B cell (primary cell): ENCODE measurements around the gene PTPN7. TPM values are rescaled to one million over a fixed set of nuclear protein-coding genes. Genes with fewer than 3 reads are reported as not detected.
A peak's percentile ranks its signal among the peaks of the same experiment; 100 is the strongest.
"Not testable (repeated sequence)": the region's sequence is repeated elsewhere in the genome, so short reads cannot be mapped to it uniquely, and the experiment has no call there.

Source experiments
- ATAC-seq: fragments of 200-7000 bp; cut with Tn5 transposase; one replicate; pipeline ENCODE4 v1.10.0; 2021; ENCODE audit warnings: low read depth, mild to moderate bottlenecking, moderate number of reproducible peaks, moderate library complexity
- CTCF ChIA-PET: fragments of 350-600 bp; sonication (Branson Sonifier 250); formaldehyde crosslinking; loops from one replicate; lab custom pipeline; 2021; ENCODE audit warnings: antibody characterized with exemption, inconsistent platforms; lab: Charles Lee
- POLR2A ChIA-PET: fragments of 350-600 bp; sonication (Branson Sonifier 250); formaldehyde crosslinking; loops from one replicate; lab custom pipeline; 2021; ENCODE audit warnings: antibody characterized with exemption; lab: Charles Lee
- DNase-seq: peaks from one replicate; pipeline ENCODE4 v3.0.0; 2013
- H2AFZ ChIP-seq: 2 replicates; pipeline ENCODE4 v1.6.1; 2012; ENCODE audit warnings: mild to moderate bottlenecking, low read depth, low read length; ENCODE audit not compliant: insufficient read depth, poor library complexity, severe bottlenecking
- H3K27ac ChIP-seq, 2 donors: 1 replicate in 1 of 2; 2 replicates in 1 of 2; pipeline ENCODE4 v1.5.1; 2012 to 2013; ENCODE audit warnings: low read length in 2 of 2, mild to moderate bottlenecking in 2 of 2, moderate library complexity in 1 of 2
- H3K27me3 ChIP-seq, 4 experiments: fragments of 200-600 bp in 1 of 4; sonication (generic) in 1 of 4; replicated peaks in 1 of 4; 1 replicate in 2 of 4; 2 replicates in 2 of 4; pipeline versions ENCODE4 v1.6.1 to v1.7.0; 2013 to 2016; ENCODE audit warnings: low read length in 3 of 4, mild to moderate bottlenecking in 2 of 4, mixed read lengths in 1 of 4, moderate library complexity in 1 of 4; ENCODE audit not compliant: insufficient read depth in 4 of 4, control insufficient read depth in 3 of 4; ENCODE audit errors: control extremely low read depth in 1 of 4
- H3K36me3 ChIP-seq, 2 experiments: replicated peaks in 1 of 2; 1 replicate in 1 of 2; 2 replicates in 1 of 2; pipeline versions ENCODE4 v1.6.1 to v1.7.1; 2013; ENCODE audit warnings: low read length in 1 of 2; ENCODE audit not compliant: insufficient read depth in 2 of 2, control insufficient read depth in 1 of 2; ENCODE audit errors: control extremely low read depth in 1 of 2, extremely low read depth in 1 of 2
- H3K4me1 ChIP-seq, 2 donors: fragments of 200-600 bp in 1 of 2; sonication (generic) in 1 of 2; 1 replicate in 1 of 2; 2 replicates in 1 of 2; pipeline versions ENCODE4 v1.5.1 to v1.6.1; 2013 to 2017; ENCODE audit warnings: low read length in 2 of 2; ENCODE audit not compliant: control insufficient read depth in 2 of 2, insufficient read depth in 2 of 2
- H3K4me2 ChIP-seq: replicated peaks from 2 replicates; pipeline ENCODE3; 2012; ENCODE audit warnings: mild to moderate bottlenecking, low read depth, low read length; ENCODE audit not compliant: poor library complexity, severe bottlenecking
- H3K4me3 ChIP-seq, 5 experiments: fragments of 200-600 bp in 1 of 5; sonication (generic) in 1 of 5; 1 replicate in 3 of 5; 2 replicates in 2 of 5; pipeline versions ENCODE4 v1.5.1 to v1.7.0; 2011 to 2016; ENCODE audit warnings: low read length in 4 of 5, mild to moderate bottlenecking in 4 of 5, low read depth in 2 of 5, control low read depth in 1 of 5, moderate library complexity in 1 of 5; ENCODE audit not compliant: insufficient read depth in 1 of 5; ENCODE audit errors: control extremely low read depth in 1 of 5, extremely low read depth in 1 of 5
- H3K79me2 ChIP-seq: fragments of 200-600 bp; sonication (generic); one replicate; pipeline ENCODE4 v1.6.0; 2016; ENCODE audit warnings: low read length; ENCODE audit not compliant: control insufficient read depth, insufficient read depth
- H3K9ac ChIP-seq: fragments of 200-600 bp; sonication (generic); 2 replicates; pipeline ENCODE4 v1.6.1; 2017; ENCODE audit warnings: mild to moderate bottlenecking, low read length, moderate library complexity
- H3K9me3 ChIP-seq, 3 donors: one replicate each; pipeline versions ENCODE4 v1.6.1 to v1.7.1; 2013; ENCODE audit warnings: low read length in 2 of 3; ENCODE audit not compliant: control insufficient read depth in 2 of 3, insufficient read depth in 1 of 3; ENCODE audit errors: control extremely low read depth in 1 of 3
- H4K20me1 ChIP-seq: 2 replicates; pipeline ENCODE4 v1.6.0; 2012; ENCODE audit warnings: mild to moderate bottlenecking, low read length; ENCODE audit not compliant: insufficient read depth, control insufficient read depth, poor library complexity, severe bottlenecking
- H3K27ac Mint-ChIP-seq: one replicate; pipeline ENCODE4 v1.8.0; 2021; ENCODE audit warnings: mixed read lengths
- H3K27me3 Mint-ChIP-seq: one replicate; pipeline ENCODE4 v1.8.0; 2021; ENCODE audit warnings: mixed read lengths
- H3K4me1 Mint-ChIP-seq: one replicate; pipeline ENCODE4 v1.8.0; 2021; ENCODE audit warnings: mixed read lengths
- H3K4me3 Mint-ChIP-seq: one replicate; pipeline ENCODE4 v1.8.0; 2021; ENCODE audit warnings: mixed read lengths
- H3K9me3 Mint-ChIP-seq: one replicate; pipeline ENCODE4 v1.8.0; 2022; ENCODE audit warnings: mixed read lengths; ENCODE audit not compliant: insufficient read depth
- EZH2 ChIP-seq: IDR thresholded peaks from 2 replicates; pipeline ENCODE4 v1.6.1; 2012; ENCODE audit warnings: borderline replicate concordance, low read depth, mild to moderate bottlenecking, moderate library complexity, low read length; ENCODE audit not compliant: insufficient read depth, poor library complexity, severe bottlenecking
- WGBS: methylation state at CpG from one replicate; pipeline ENCODE4 v1.1.5; 2013; ENCODE audit warnings: missing lambda C conversion rate; ENCODE audit not compliant: insufficient coverage; 5-methylcytosine and 5-hydroxymethylcytosine counted together
- intact Hi-C: fragments of 100-400 bp; cut with micrococcal nuclease; formaldehyde crosslinking; loops from one replicate; pipeline ENCODE4 v1.10.0; 2022
- polyA plus RNA-seq: library from polyadenylated mRNA; depleted of rRNA; stranded (reverse); fragments of >200 nt; gene quantifications from 2 replicates; pipeline ENCODE4 v1.2.3, GENCODE V29; 2012
- total RNA-seq, 2 donors: library from RNA; stranded (reverse); fragments of 120-200 nt in 1 of 2; gene quantifications; 1 replicate in 1 of 2; 2 replicates in 1 of 2; pipeline versions ENCODE4 v1.2.3 to v1.2.4, GENCODE V29; 2013 to 2022
- TF ChIP-seq, protein P1 (sequence below): fragments of 200-600 bp; IDR thresholded peaks from one replicate; pipeline ENCODE4 v1.8.0; 2022; ENCODE audit warnings: antibody characterized with exemption, mild to moderate bottlenecking

PTPN7 gene
- total and polyA plus RNA-seq, 2 donors (not counting 1 experiment from before 2014, with no cell fraction given) = 16.0 to 37.5 TPM

DNA sequence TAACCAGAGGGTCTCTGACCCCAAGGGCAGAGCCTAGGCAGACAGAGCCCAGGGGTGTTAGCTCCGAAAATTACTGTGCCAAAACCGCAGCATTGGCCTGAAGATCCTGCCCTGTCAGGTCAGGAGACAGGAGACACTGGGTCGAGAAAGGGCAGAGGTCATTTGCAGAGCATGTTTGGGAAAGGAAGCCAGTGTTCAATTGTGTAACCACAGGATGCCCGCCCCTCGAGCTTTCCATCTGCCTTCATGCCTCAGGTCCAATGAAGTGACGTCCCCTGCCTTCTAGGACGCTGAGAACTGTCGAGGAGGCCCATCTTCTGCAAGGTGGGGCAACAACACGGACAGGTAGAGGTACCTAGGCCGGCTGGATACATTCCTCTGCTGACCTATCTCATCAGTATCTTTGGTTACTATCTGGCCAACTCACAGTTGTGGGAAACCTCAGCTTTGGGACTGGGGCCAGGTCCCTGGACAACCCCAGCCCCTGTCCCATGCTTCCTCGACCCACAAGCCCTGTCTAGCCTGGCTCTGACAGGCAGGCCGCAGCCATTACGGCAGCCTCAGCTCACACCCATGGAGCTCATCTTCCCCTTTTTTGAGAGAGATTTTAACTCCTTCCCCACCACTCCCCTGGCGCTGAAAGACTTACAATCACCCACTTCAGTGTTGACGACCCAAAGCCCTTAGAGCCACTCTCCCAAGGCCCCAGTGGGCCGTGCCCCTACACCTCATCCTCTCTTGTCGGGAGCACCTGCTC is 17.2 kb downstream of the PTPN7 start:
- peak overlapping the region; percentile 90 for H3K9ac ChIP-seq
- peak overlapping the region; percentile 65 to 90 for H3K27ac ChIP-seq
- H3K4me3 Mint-ChIP-seq = peak overlapping the region; percentile 93
- H3K9me3 Mint-ChIP-seq = no peaks in the 10 kb centered on the region
- no peaks in the 10 kb centered on the region for H3K27me3 ChIP-seq
- H3K4me1 ChIP-seq = peaks cover 30 to 43% of the 10 kb centered on the region in 2 donors
- H3K4me3 ChIP-seq = peak overlapping the region; percentile 74 to 92 (median 88)
- peak overlapping the region; percentile 94 for H2AFZ ChIP-seq
- intact Hi-C loops = loop anchor here (2.0 to 10.0 kb wide), 2 partner anchors 206 to 988 kb away; partner anchors contain the start of genes PPP1R12B and TMEM9
- TF ChIP-seq, protein P1, sequence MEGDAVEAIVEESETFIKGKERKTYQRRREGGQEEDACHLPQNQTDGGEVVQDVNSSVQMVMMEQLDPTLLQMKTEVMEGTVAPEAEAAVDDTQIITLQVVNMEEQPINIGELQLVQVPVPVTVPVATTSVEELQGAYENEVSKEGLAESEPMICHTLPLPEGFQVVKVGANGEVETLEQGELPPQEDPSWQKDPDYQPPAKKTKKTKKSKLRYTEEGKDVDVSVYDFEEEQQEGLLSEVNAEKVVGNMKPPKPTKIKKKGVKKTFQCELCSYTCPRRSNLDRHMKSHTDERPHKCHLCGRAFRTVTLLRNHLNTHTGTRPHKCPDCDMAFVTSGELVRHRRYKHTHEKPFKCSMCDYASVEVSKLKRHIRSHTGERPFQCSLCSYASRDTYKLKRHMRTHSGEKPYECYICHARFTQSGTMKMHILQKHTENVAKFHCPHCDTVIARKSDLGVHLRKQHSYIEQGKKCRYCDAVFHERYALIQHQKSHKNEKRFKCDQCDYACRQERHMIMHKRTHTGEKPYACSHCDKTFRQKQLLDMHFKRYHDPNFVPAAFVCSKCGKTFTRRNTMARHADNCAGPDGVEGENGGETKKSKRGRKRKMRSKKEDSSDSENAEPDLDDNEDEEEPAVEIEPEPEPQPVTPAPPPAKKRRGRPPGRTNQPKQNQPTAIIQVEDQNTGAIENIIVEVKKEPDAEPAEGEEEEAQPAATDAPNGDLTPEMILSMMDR = no peak
- no peak for TF ChIP-seq EZH2
- ChIA-PET POLR2A (interaction anchor here (1.1 kb wide), 1 partner anchor 17 kb away, joined by 3 read pairs; the partner anchor contains the start of gene PTPN7), CTCF (interaction anchor here (0.9 to 3.1 kb wide), 8 partner anchors 8 to 164 kb away, joined by 3 to 23 read pairs (median 7); partner anchors contain the start of gene PTPN7)
- H4K20me1 ChIP-seq = peaks cover 56% of the 10 kb centered on the region
- DNase-seq (peak; percentile 78), ATAC-seq (peak; percentile 59)
- 9% methylated on average over 13 of the region's 17 CpGs for WGBS
- H3K27ac Mint-ChIP-seq = peak overlapping the region; percentile 95
- H3K9me3 ChIP-seq = no peaks in the 10 kb centered on the region
- peaks cover 55% of the 10 kb centered on the region for H3K4me1 Mint-ChIP-seq
- no peaks in the 10 kb centered on the region for H3K27me3 Mint-ChIP-seq
- peaks cover 2 to 18% of the 10 kb centered on the region in 2 experiments for H3K36me3 ChIP-seq
- H3K4me2 ChIP-seq = peak overlapping the region; percentile 96
- peaks cover 67% of the 10 kb centered on the region for H3K79me2 ChIP-seq

GRCh38 chr1:202141468-202141867 is 18.9 kb downstream of the PTPN7 start:
- POLR2A ChIA-PET, H3K27ac Mint-ChIP-seq, H2AFZ ChIP-seq, H3K27me3 Mint-ChIP-seq, DNase-seq, ATAC-seq, H3K9me3 Mint-ChIP-seq, H3K9ac ChIP-seq, H3K4me3 ChIP-seq, H3K27me3 ChIP-seq, H3K9me3 ChIP-seq, H3K4me2 ChIP-seq, H3K27ac ChIP-seq: not testable (repeated sequence)
- Mint-ChIP-seq H3K4me3 (peak overlapping the region; percentile 58), H3K4me1 (peaks cover 46% of the 10 kb centered on the region)
- Histone ChIP-seq H3K79me2 (peaks cover 71% of the 10 kb centered on the region), H4K20me1 (peaks cover 64% of the 10 kb centered on the region), H3K4me1 (peaks cover 25 to 32% of the 10 kb centered on the region in 2 donors), H3K36me3 (peaks cover 4 to 20% of the 10 kb centered on the region in 2 experiments)
- intact Hi-C loops = loop anchor here (10.0 kb wide), 1 partner anchor 987 kb away; the partner anchor contains the start of gene TMEM9
- no CpG with 5 or more reads among the region's 3 CpGs for WGBS
- CTCF ChIA-PET = interaction anchor here (0.7 to 2.9 kb wide), 2 partner anchors 14 to 21 kb away, joined by 3 to 10 read pairs; no protein-coding TSS in a partner anchor
